ENCODE measurements around the gene SERPINB3.
"Not testable (repeated sequence)": the region's sequence is repeated elsewhere in the genome, so short reads cannot be mapped to it uniquely, and the experiment has no call there.

The SERPINB3 gene

DNA sequence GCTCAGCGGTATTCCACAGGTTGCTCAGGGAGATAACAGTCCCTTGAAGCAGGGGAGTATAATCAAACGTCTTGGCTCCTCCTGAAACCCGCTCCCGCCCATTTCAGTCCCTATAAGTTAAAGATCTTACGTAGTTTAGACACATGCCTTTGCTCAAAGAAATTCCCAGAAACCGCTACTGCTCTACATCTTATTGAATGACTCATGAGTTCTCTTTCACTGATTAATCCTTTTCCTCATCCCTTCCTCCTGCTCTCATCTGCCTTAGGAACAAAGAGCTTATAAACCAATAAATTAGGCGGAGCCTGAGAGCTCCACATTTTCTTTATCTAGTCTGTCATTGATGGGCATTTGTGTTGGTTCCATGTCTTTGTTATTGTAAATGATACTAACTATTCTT lies 13.5 kb downstream of the SERPINB3 start:
- no peak overlapping the region for H3K4me3 ChIP-seq (ENCODE audit: low read length)
- DNase-seq (ENCODE audit: low read depth), result peak; percentile 55

DNA sequence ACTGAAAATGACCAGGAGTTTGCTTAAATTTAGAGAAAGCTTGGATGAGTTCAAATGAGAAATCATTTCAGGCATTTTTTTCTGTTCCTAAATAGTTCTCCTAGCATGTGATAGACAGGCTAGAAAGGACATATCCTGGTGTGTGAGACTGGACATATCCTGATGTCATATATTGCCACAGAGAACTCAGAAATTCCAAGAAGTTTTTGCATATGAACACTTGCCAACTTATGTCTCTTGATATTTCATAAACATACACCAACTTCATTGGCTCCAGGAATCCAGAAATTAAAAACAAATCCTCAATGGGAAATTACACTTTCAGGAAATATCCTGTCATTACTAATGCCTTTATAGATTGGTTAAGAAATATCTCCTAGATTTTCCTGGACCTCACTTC lies 14.8 kb downstream of the SERPINB3 start:
- TF ChIP-seq, protein P1, sequence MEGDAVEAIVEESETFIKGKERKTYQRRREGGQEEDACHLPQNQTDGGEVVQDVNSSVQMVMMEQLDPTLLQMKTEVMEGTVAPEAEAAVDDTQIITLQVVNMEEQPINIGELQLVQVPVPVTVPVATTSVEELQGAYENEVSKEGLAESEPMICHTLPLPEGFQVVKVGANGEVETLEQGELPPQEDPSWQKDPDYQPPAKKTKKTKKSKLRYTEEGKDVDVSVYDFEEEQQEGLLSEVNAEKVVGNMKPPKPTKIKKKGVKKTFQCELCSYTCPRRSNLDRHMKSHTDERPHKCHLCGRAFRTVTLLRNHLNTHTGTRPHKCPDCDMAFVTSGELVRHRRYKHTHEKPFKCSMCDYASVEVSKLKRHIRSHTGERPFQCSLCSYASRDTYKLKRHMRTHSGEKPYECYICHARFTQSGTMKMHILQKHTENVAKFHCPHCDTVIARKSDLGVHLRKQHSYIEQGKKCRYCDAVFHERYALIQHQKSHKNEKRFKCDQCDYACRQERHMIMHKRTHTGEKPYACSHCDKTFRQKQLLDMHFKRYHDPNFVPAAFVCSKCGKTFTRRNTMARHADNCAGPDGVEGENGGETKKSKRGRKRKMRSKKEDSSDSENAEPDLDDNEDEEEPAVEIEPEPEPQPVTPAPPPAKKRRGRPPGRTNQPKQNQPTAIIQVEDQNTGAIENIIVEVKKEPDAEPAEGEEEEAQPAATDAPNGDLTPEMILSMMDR (IDR thresholded peaks at IDR 0.05; ENCODE audit: insufficient read depth, low read depth, low read length, missing control alignments), result no peak
- no peak overlapping the region for H3K4me3 ChIP-seq (ENCODE audit: low read length)
- peak; percentile 27 for DNase-seq (ENCODE audit: low read depth)

More for the DNA sequence above, 13.5 kb downstream of the SERPINB3 start:
- TF ChIP-seq, protein P1 (IDR thresholded peaks at IDR 0.05; ENCODE audit: insufficient read depth, low read depth, low read length, missing control alignments), result no peak

DNA sequence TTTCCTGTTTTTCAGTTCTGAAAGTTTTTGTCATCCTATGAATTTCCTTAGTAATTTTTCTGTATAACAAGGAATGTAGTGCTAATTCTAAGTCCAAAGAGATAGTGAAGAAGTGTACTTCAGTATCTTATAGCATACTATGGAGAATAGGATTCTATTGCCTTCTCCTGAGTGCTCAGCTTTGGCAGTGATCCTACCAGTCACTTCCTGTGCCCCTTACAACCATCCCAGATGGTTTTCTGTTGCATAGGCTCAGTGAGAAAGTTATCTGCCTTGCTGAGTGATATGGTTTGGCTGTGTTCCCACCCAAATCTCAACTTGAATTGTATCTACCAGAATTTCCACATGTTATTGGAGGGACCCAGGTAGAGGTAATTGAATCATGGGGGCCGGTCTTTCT lies 17.0 kb downstream of the SERPINB3 start:
- not testable (repeated sequence) for H3K4me3 ChIP-seq (ENCODE audit: low read length); DNase-seq (ENCODE audit: low read depth)

DNA sequence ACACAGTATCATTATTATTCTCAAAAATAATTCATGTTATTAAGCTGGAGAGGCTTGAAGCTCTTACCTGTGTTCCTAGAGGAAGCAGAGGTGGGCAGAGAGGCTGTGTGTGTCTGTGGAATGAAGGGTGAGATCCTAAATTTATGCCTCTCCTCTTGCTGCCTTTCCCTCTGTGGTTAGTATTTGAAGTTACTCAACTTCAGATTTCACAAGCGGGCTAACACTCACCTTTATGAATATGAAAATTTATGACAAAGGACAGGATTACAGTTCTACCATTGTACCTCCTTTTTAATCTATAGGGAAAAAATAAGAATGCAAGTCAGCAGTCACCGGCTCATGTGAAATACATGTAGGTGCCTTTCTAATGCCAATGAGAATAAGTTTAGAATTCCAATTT lies 17.6 kb downstream of the SERPINB3 start, which contains the start of gene SERPINB4:
Gene SERPINB4, minus strand, starts transcription at position 115 of the 400 bp plus-strand sequence. CDS start 679 bp downstream, outside the sequence.
- DNase-seq (ENCODE audit: low read depth), result peak; percentile 39
- not testable (repeated sequence) for H3K4me3 ChIP-seq (ENCODE audit: low read length)

DNA sequence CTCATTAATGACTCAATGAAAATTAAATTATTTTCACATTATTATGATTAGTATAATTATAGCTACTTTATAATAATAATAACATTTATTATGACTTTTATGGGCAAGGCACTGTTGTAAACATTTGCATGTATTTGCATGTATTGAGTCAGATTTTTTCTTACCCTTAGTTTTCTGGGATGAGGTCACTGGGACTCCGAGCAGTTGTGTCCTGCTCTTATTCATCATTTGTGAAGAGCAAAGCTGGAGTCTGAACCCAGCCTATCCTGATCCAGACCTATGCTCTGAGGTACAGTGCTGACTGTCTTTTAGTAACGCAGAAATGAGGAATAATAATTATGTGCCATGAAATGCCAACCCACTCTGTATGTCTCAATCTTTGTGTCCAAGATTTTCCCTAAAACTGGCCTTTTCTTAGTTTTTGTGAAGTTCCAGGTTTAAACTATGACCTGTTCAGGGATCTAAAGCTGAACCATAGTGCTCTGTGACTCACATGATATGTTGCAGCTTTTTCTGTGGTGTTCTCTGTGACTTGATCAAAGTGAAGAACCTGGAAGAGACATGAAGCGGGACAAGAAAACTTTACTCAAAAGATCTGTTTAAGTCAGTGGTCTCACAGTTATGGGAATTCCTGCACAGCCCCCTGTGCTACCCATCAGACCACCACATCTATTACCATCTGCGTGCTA lies 18.9 kb downstream of the SERPINB3 start:
- peak; percentile 55 for DNase-seq (ENCODE audit: low read depth)
- not testable (repeated sequence) for H3K4me3 ChIP-seq (ENCODE audit: low read length)

DNA sequence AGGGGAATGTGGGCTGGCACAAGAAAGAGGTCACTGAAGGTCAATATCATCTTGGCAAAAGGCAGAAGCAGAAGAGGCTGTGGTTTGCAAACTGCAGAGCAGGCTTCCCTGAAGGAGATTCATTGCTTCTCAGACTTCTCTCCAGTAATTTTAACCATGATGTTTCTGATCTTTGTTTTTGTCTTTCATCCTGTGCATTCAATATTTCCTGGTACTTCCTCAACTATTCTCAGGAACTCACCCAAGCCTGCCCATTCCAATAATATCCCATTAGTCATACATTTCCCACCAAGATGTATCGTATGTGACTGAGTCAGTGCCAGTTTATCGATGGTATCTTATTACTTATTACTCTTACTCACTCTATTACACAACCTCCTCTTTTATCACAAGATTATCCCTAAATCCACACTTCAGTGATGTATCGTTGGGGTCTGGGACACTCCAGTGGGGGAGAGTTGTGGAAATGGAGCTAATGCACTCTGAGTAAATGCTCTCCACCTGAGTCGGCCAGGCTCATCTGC lies 20.5 kb downstream of the SERPINB3 start:
- not testable (repeated sequence) for H3K4me3 ChIP-seq (ENCODE audit: low read length)
- peak; percentile 32 for DNase-seq (ENCODE audit: low read depth)

DNA sequence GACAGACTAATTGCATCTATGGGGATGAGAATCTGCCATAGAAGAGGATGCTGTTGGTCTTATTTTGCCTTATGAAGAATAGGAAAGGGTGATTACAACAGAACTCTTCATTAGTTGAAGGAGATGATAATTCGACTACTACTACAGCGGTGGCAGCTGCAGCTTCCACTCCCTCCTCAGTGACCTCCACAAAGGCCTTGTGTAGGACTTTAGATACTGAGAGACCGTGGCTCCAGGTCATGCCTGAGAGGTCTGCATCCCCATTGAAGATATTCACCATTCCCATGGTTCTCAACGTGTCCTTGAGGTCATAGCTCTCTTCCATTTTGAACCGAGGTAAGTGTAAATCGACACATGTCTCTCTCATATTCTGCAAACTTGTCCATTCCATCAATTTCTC lies 24.0 kb downstream of the SERPINB3 start:
- H3K4me3 ChIP-seq (ENCODE audit: low read length), result no peak overlapping the region
- DNase-seq (ENCODE audit: low read depth), result no peak
- TF ChIP-seq, protein P1 (IDR thresholded peaks at IDR 0.05; ENCODE audit: insufficient read depth, low read depth, low read length, missing control alignments), result no peak

DNA sequence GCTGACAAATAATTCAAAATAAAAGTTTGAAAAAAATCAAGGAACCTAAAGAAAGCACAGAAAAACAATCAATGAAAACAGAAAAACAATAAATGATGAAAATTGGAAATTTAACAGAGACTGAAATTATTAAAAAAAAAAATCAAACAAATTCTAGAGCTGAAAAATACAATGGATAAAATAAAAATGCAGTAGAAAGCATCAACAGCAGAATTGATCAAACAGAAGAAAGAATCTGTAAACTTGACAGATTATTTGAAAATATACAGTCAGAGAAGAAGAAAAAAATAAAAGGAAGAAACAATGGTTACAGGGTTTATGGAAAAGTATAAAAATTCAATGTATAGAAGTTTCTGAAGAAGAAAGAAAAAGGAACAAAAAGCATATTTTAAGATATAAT lies 33.9 kb downstream of the SERPINB3 start:
- no peak for DNase-seq (ENCODE audit: low read depth)

DNA sequence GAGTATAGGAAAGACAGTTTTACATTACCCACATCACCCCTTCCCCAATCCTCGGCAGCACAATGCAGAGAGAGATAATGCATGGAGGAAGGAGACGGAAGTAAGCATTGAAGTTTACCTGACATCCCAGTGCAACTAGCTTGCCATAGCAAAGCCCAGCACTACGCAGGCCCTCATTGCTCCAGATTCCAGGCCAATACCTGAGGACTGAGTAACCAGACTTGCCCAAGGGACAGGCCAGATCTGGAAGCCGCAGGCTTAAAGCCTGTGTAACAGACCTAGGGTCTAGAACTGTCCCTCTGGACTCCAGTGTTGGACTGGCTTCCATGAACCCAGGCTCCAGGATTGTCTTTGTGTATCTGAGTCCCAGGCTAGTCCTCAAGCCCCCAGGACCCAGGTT lies 35.3 kb downstream of the SERPINB3 start:
- TF ChIP-seq, protein P1 (IDR thresholded peaks at IDR 0.05; ENCODE audit: insufficient read depth, low read depth, low read length, missing control alignments), result no peak
- no peak for DNase-seq (ENCODE audit: low read depth)
- no peak overlapping the region for H3K4me3 ChIP-seq (ENCODE audit: low read length)

More for the DNA sequence above, 33.9 kb downstream of the SERPINB3 start:
- TF ChIP-seq, protein P1 (IDR thresholded peaks at IDR 0.05; ENCODE audit: insufficient read depth, low read depth, low read length, missing control alignments), result no peak
- no peak overlapping the region for H3K4me3 ChIP-seq (ENCODE audit: low read length)

Data from epithelial cell of esophagus (primary cell).